Stimulated activated CD4-positive, alpha-beta T cell treated with anti-CD3 and anti-CD28 coated beads, Interleukin-4, amount 100 ng/mL, for 4 hours (primary cell): Measurements from ENCODE around the gene ATCAY.

ENCODE experiments used
- DNase-seq, 2 experiments: peaks; one replicate each; pipeline ENCODE4 v3.0.0-alpha.2; 2020

Gene ATCAY, protein sequence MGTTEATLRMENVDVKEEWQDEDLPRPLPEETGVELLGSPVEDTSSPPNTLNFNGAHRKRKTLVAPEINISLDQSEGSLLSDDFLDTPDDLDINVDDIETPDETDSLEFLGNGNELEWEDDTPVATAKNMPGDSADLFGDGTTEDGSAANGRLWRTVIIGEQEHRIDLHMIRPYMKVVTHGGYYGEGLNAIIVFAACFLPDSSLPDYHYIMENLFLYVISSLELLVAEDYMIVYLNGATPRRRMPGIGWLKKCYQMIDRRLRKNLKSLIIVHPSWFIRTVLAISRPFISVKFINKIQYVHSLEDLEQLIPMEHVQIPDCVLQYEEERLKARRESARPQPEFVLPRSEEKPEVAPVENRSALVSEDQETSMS

DNA sequence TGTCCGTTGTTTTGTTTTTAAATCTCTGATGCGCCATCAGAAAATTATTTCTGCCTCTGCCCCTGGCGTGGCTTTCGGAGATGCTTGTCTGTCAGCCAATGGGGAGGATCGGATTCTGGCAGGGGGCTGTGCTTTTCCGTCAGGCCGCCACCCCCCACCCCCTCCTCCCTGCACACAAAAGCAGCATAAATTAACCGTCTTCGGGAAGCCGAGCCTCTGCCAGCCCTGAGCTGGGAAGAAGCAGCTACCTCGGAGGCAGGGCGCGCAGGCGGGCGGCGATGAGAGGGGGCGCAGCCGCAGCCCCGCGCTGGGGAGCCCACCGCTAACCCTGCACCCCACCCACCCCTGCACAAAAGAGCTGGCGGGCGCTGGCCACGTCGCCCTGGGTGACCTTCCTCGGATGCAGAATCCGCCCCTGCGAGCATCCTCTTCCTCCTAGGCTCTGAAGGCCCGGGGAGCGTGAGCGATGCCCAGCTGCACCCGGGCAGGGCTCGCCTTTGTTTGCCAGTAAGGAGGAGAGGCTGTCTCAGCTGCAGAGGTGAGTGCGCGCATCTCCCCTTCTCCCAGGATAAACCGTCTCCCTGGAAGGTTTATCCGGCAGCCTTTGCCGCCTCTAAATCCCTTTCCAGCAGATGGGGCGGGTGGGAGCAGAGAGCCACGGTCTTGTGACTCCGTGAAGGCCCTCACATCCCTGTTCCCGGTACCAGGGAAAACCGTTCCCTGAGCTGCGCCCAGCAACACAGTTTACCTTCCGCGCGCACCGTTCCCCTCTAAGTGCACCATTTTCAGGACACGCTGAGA is at the start of gene ATCAY:
ATCAY (plus strand) TSS at position 215 of the 801 bp plus-strand sequence. CDS start 5,083 bp downstream, outside the sequence.
- DNase-seq, result no peak

GRCh38 chr19:3831601-3832000 is 48.9 kb upstream of the ATCAY start:
- no peak for DNase-seq

DNA sequence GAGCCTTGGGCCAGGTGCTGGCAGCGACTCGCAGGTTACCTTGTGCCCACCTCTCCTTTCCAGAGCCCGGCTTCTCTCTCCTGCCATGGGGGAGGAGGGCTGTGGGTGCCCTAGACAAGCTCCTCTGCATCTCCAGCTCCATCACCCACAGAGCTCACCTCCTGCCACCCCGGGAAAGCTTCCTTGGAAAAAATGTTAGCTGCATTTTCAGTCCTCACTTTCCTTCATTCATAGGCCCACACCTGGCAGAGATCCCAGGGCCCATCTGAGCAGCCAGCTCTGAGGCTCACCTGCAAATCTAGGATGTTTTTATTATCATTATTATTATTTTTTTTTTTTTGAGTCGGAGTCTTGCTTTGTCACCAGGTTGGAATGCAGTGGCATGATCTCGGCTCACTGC is 48.5 kb upstream of the ATCAY start:
- DNase-seq, result no peak

GRCh38 chr19:3833578-3834348 is 46.7 kb upstream of the ATCAY start:
- DNase-seq, result no peak

DNA sequence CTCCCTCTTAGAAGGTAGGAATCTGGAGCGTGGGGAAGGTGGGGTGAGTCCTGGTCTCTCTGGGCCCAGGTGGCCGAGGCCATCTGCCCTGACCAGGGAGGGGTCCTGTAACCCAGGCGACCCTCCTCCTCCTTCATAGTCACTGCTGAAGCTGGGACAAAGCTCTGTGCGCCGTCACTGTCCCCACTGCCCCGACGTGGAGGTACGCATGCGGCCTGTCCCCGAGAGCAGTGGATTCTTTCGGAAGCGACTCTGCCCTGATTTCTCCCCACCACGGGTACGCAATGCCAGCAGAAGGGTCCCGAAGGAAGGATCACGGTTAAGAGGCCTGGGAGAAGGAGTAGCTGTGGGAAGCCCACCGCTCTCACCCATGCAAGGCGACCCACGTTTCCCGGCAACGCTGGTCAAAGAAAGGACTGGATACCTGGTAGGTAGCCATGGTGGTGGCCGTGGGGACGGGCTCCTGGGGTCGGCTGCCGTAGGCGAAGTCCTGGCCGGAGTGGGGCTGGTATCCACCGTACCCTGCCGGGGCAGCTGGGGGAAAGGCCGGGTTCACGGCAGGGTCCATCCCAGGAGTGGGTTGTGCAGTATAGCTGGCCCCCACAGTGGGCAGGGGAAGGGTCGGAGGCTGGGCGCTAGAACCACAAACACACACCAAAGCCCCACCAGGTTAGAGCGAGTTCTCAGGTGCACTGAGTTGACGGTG is 46.0 kb upstream of the ATCAY start:
- DNase-seq, result no peak

- no peak for DNase-seq
Measured at GRCh38 chr19:3835055-3835435, 45.4 kb upstream of the ATCAY start.

- peak in 1 of 2 experiments; percentile 22 for DNase-seq
Measured at GRCh38 chr19:3836887-3837286, 43.6 kb upstream of the ATCAY start.

GRCh38 chr19:3837332-3837731 is 43.2 kb upstream of the ATCAY start:
- no peak for DNase-seq

DNA sequence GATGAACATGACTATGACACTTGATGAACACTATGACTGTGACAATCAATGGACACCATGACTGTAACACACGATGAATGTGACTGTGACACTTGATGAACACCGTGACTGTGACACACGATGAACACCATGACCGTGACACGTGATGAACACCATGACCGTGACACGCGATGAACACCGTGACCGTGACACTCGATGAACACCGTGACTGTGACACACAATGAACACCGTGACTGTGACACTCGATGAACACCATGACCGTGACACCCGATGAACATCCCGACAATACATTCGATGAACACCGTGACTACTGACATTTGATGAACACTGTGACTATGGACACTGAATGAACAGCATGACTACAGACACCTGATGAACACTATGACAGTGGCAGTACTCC is 42.6 kb upstream of the ATCAY start:
- DNase-seq, result no peak

DNA sequence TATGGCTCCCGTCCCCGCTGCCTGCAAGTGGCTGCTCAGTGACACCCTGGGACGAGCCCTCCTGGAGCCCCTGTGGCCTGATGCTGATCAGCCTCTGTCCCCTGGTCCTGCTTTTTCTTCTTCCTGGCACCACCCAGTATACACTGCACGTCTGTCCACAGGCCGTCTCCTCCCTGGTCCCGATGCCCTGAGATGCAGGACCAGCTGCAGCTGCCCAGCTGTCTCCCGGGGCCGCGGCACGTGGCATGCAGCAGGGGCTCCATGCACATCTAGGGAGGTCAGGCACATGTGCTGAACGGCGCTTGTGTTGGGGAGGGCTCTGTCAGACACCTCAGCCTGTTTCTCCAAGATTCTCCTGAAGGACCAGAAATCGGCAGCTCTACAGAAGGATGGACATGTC is 41.8 kb upstream of the ATCAY start:
- DNase-seq, result no peak

DNA sequence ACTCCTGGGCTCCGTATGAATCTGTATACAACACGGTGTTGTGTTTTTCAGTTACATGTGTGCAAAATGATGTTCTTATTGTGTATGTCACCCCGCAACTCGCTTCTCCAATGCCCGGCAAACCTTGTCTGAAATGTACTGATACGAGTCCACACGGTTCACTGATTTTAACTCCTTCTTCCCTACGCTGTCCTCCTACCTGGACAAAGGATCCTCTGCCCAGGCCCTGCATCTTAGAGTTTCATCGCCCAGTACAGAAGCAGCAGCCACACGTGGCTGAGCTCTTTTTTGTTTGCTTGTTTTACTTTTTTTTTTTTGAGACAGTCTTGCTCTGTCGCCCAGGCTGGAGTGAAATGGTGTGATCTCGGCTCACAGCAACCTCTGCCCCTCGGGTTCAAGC is 40.5 kb upstream of the ATCAY start:
- no peak for DNase-seq

- DNase-seq, result no peak
Measured at GRCh38 chr19:3840804-3841203, 39.7 kb upstream of the ATCAY start.

DNA sequence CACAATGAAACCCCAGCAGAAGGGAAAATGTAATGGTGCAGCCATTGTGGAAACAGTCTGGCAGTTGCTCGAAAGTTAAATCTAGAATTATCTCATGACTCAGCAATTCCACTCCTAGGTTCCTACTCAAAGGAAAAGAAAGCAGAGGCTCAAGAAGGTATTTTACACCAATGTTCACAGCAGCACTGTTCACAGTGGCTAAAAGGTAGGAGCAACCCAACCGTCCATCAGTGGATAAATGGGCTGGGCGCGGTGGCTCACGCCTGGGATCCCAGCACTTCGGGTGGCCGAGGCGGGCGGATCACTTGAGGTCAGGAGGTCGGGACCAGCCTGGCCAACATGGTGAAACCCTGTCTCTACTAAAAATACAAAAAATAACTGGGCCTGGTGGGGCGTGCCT is 37.5 kb upstream of the ATCAY start:
- no peak for DNase-seq

DNA sequence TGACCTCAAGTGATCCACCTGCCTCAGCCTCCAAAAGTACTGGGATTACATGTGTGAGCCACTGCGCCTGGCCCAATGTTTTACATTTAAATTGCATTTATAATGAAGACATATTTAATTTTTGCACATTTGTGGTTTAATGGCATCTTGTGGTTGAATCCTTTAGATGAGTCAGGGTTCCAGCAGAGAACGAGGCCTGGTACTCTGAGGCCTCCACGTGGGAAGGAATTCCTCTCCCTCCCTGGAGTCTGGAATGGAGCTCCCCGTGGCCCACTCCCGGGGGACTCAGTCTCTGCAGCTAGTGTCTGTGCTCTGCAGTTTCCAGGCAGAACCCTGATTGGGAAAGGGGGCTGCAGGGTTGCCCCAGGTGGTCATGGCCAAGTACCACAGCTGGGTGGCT is 35.9 kb upstream of the ATCAY start:
- no peak for DNase-seq

GRCh38 chr19:3849092-3849491 is 31.4 kb upstream of the ATCAY start:
- peak; percentile 46 to 49 for DNase-seq

DNA sequence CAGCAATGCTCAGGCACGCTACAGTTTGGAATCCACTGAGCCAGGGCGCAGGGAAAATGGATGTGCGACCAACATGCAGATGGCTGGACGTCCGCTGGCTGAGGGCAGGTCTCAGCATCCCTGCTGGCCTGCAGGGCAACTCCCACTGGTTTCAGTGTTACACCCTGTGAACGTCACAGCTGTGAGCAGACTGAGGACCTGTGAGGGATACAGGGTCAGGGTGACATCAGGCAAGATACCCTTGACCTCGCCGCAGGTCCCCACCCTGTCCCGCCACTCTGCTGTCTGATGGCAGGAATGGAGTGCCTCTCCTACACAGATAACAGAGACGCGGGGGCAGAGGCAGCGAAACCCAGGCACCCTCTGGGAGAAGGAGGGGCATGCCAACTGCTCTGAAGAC is 30.7 kb upstream of the ATCAY start:
- DNase-seq, result no peak

DNA sequence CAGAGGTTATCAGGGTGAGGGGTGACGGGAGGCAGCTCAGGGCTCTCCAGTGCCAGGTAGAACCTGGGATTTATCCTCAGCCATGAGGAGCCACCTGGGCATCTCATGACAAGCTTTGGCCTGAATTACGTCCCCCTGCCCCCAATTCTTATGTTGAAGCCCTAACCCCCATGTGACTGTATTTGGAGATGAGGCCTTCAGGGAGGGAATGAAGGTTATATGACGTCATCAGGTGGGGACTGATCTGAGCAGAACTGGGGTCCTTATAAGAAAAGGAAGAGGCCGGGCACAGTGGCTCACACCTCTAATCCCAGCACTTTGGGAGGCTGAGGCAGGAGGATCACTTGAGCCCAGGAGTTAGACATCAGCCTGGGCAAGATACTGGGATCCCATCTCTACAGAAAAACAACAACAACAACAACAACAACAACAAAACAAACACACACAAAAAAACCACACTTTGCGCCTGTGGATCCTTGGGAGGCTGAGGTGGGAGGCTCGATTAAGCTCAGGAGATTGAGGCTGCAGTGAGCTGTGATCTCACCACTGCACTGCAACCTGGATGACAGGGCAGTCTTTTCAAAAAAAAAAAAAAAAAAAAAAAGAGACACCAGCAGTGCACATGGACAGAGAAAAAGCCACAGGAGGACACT is 30.0 kb upstream of the ATCAY start:
- no peak for DNase-seq

DNA sequence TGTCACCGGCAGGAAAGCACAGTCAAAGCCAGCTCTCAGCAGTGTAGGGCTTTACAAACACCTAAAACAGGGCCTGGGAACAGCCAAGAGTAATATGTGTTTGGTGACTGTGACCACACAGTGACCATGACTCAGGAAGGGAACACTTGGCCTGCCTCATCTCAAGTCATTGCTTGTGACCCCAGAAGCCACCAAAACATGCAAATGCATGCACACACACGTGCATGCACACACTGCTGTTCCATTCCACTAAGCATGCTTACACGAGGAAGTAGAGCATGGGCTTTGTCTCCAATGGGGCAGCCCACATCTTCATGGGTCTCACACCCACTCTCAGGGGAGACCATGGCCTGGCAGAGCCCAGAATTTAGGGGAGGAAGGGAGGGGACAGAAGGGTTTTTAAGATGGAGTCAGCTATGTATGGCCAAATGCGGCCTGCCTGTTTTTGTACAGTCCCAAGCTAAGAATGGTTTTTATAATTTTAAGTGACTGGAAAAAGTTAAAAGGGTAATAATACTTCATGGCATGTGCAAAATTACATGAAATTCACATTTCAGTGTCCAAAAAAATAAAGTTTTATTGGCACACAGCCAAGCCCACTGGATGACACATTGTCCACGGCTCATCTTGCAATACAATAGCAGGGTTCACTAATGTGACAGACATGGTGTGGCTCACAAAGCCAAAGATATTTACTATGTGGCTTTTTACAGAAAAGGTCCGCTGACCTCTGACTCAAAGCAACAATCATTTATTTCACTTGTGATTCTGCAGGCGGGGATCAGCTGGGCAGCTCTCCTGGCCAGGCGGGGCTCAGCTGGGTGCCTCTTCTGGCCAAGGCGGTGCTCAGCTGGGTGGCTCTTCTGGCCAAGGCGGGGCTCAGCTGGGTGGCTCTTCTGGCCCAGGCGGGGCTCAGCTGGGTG is 29.0 kb upstream of the ATCAY start:
- no peak for DNase-seq

DNA sequence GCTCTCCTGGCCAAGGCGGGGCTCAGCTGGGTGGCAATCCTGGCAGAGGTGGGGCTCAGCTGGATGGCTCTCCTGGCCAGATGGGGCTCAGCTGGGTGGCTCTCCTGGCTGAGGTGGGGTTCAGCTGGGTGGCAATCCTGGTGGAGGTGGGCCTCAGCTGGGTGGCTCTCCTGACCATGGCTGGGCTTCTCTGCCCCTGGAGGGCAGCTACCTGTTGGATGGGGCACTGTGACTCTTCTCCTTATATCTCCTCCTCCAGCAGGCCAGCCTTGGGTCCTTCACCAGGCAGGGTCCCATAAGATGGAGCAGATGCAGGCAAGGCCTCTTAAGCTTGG is 28.3 kb upstream of the ATCAY start:
- no peak for DNase-seq

GRCh38 chr19:3852614-3853254 is 27.8 kb upstream of the ATCAY start:
- peak; percentile 13 to 27 for DNase-seq

DNA sequence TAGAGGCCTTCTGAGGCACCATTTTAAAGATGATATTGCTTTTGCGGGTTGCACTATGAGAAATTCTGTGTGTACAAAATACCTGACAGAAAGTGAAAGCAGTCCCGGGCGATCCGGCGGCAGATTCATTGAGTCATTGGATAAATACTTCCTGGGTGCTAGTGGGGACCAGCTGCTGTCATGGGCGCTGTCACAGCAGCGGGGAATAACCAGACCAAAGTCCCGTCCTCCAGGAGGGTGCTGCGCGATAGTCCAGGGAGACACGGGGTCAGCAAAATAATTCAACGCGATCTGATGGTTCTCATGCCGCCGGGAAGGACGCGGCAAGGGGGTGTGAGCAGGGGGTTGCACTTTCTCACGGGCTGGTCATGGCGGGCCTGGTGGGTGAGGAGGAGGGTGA is 25.2 kb upstream of the ATCAY start:
- DNase-seq, result no peak
